Measurements from ENCODE around the gene CCL15.

DNA sequence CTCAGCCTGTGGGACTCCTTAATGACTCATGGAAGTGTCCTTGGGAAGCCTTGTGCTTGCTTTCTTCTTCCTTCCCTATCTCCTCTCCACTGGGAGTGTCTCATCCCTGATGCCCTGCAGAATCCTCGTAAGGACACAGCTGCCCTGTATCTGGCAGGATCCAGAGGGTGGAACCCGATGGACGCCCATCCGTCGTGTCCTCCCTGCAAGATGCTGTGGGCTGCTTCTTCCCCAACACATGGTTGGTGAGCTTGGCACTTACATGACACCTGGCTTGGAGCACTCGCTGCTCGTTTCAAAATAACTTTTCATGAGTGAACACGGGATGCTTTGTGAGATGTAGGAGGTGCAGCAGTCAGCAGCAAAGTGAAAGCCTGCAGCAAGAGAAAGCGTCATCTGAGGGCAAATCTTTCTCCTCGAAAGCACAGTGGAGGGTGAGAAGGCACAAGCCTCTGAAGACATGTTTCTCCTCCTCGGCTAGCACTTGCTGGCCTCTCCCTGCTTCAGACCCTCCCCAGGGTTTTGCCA is 3.3 kb downstream of the CCL15 start:
- TF ChIP-seq MED1 (CRISPR knock-in tag; IDR thresholded peaks at IDR 0.05) (no peak), TCF12 (IDR thresholded peaks at IDR 0.05) (no peak), TCF12 (CRISPR knock-in tag; IDR thresholded peaks at IDR 0.05) (no peak), IRX3 (CRISPR knock-in tag; IDR thresholded peaks at IDR 0.05; ENCODE audit: borderline replicate concordance, low read depth) (no peak), SIN3A (IDR thresholded peaks at IDR 0.05; ENCODE audit: borderline replicate concordance, low read depth, low read length) (no peak), POLR2A (IDR thresholded peaks at IDR 0.05; ENCODE audit: insufficient read depth in 1 of 2, low read depth in 2 of 2, low read length in 2 of 2) (no peak)
- TF ChIP-seq, protein P1, sequence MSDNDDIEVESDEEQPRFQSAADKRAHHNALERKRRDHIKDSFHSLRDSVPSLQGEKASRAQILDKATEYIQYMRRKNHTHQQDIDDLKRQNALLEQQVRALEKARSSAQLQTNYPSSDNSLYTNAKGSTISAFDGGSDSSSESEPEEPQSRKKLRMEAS (IDR thresholded peaks at IDR 0.05), result no peak
